ENCODE data around the gene MFAP3L. TPM values are rescaled to one million over a fixed set of nuclear protein-coding genes. Genes with fewer than 3 reads are reported as not detected.

The MFAP3L gene
- polyA plus RNA-seq, 2 donors = 0.24 to 0.31 TPM

- Histone ChIP-seq H3K4me3 (ENCODE audit: low read depth in 1 of 2, low read length in 2 of 2) (no peak overlapping the region), H3K9me3 (ENCODE audit: control insufficient read depth in 2 of 2, insufficient read depth in 1 of 2, low read depth in 1 of 2, low read length in 1 of 2) (no peaks in the 10 kb centered on the region), H3K36me3 (ENCODE audit: control insufficient read depth in 2 of 2, insufficient read depth in 2 of 2, low read length in 1 of 2) (no peaks in the 10 kb centered on the region), H3K27ac (ENCODE audit: low read depth in 2 of 2, low read length in 1 of 2) (no peak overlapping the region), H3K27me3 (ENCODE audit: control insufficient read depth in 1 of 2, insufficient read depth in 2 of 2, low read length in 2 of 2) (peaks cover 0 to 11% of the 10 kb centered on the region in 2 donors), H3K4me1 (ENCODE audit: control insufficient read depth in 2 of 2, insufficient read depth in 2 of 2, low read length in 1 of 2) (peaks cover 0 to 2% of the 10 kb centered on the region in 2 donors)
- 93 to 94% methylated on average over 1 of the region's 1 CpG for WGBS, 2 donors
These were observed 27.2 kb downstream of the MFAP3L start for GRCh38 chr4:169998981-169999380.

GRCh38 chr4:169996379-169997240 lies 29.6 kb downstream of the MFAP3L start:
- no peak overlapping the region for H3K27ac ChIP-seq (ENCODE audit: low read depth in 2 of 2, low read length in 1 of 2)
- H3K4me1 ChIP-seq (ENCODE audit: control insufficient read depth in 2 of 2, insufficient read depth in 2 of 2, low read length in 1 of 2) = peaks cover 0 to 2% of the 10 kb centered on the region in 2 donors
- peaks cover 0 to 7% of the 10 kb centered on the region in 2 donors for H3K27me3 ChIP-seq (ENCODE audit: control insufficient read depth in 1 of 2, insufficient read depth in 2 of 2, low read length in 2 of 2)
- 80 to 81% methylated on average over 10 of the region's 10 CpGs for WGBS, 2 donors
- H3K36me3 ChIP-seq (ENCODE audit: control insufficient read depth in 2 of 2, insufficient read depth in 2 of 2, low read length in 1 of 2) = no peaks in the 10 kb centered on the region
- no peak overlapping the region for H3K4me3 ChIP-seq (ENCODE audit: low read depth in 1 of 2, low read length in 2 of 2)
- H3K9me3 ChIP-seq (ENCODE audit: control insufficient read depth in 2 of 2, insufficient read depth in 1 of 2, low read depth in 1 of 2, low read length in 1 of 2) = peaks cover 0 to 3% of the 10 kb centered on the region in 2 donors

GRCh38 chr4:169993531-169993930 lies 32.7 kb downstream of the MFAP3L start:
- Histone ChIP-seq H3K27me3 (ENCODE audit: control insufficient read depth in 1 of 2, insufficient read depth in 2 of 2, low read length in 2 of 2) (peaks cover 0 to 7% of the 10 kb centered on the region in 2 donors), H3K9me3 (ENCODE audit: control insufficient read depth in 2 of 2, insufficient read depth in 1 of 2, low read depth in 1 of 2, low read length in 1 of 2) (peaks cover 0 to 3% of the 10 kb centered on the region in 2 donors), H3K27ac (ENCODE audit: low read depth in 2 of 2, low read length in 1 of 2) (no peak overlapping the region), H3K4me1 (ENCODE audit: control insufficient read depth in 2 of 2, insufficient read depth in 2 of 2, low read length in 1 of 2) (peaks cover 0 to 2% of the 10 kb centered on the region in 2 donors), H3K4me3 (ENCODE audit: low read depth in 1 of 2, low read length in 2 of 2) (no peak overlapping the region), H3K36me3 (ENCODE audit: control insufficient read depth in 2 of 2, insufficient read depth in 2 of 2, low read length in 1 of 2) (no peaks in the 10 kb centered on the region)
- 81 to 84% methylated on average over 9 of the region's 9 CpGs for WGBS, 2 donors

GRCh38 chr4:169988252-169988651 lies 37.9 kb downstream of the MFAP3L start:
- no peaks in the 10 kb centered on the region for H3K27me3 ChIP-seq (ENCODE audit: control insufficient read depth in 1 of 2, insufficient read depth in 2 of 2, low read length in 2 of 2)
- WGBS, 2 donors = 66 to 75% methylated on average over 6 of the region's 6 CpGs
- peaks cover 0 to 3% of the 10 kb centered on the region in 2 donors for H3K9me3 ChIP-seq (ENCODE audit: control insufficient read depth in 2 of 2, insufficient read depth in 1 of 2, low read depth in 1 of 2, low read length in 1 of 2)
- no peaks in the 10 kb centered on the region for H3K36me3 ChIP-seq (ENCODE audit: control insufficient read depth in 2 of 2, insufficient read depth in 2 of 2, low read length in 1 of 2)
- H3K27ac ChIP-seq (ENCODE audit: low read depth in 2 of 2, low read length in 1 of 2) = no peak overlapping the region
- H3K4me1 ChIP-seq (ENCODE audit: control insufficient read depth in 2 of 2, insufficient read depth in 2 of 2, low read length in 1 of 2) = no peaks in the 10 kb centered on the region
- no peak overlapping the region for H3K4me3 ChIP-seq (ENCODE audit: low read depth in 1 of 2, low read length in 2 of 2)

GRCh38 chr4:169987327-169988228 lies 38.6 kb downstream of the MFAP3L start:
- WGBS, 2 donors = 66 to 72% methylated on average over 6 of the region's 6 CpGs
- no peak overlapping the region for H3K27ac ChIP-seq (ENCODE audit: low read depth in 2 of 2, low read length in 1 of 2)
- no peaks in the 10 kb centered on the region for H3K4me1 ChIP-seq (ENCODE audit: control insufficient read depth in 2 of 2, insufficient read depth in 2 of 2, low read length in 1 of 2)
- H3K9me3 ChIP-seq (ENCODE audit: control insufficient read depth in 2 of 2, insufficient read depth in 1 of 2, low read depth in 1 of 2, low read length in 1 of 2) = peaks cover 0 to 3% of the 10 kb centered on the region in 2 donors
- H3K4me3 ChIP-seq (ENCODE audit: low read depth in 1 of 2, low read length in 2 of 2) = no peak overlapping the region
- H3K36me3 ChIP-seq (ENCODE audit: control insufficient read depth in 2 of 2, insufficient read depth in 2 of 2, low read length in 1 of 2) = no peaks in the 10 kb centered on the region
- no peaks in the 10 kb centered on the region for H3K27me3 ChIP-seq (ENCODE audit: control insufficient read depth in 1 of 2, insufficient read depth in 2 of 2, low read length in 2 of 2)

- Histone ChIP-seq H3K36me3 (ENCODE audit: control insufficient read depth in 2 of 2, insufficient read depth in 2 of 2, low read length in 1 of 2) (no peaks in the 10 kb centered on the region), H3K4me3 (ENCODE audit: low read depth in 1 of 2, low read length in 2 of 2) (no peak overlapping the region), H3K9me3 (ENCODE audit: control insufficient read depth in 2 of 2, insufficient read depth in 1 of 2, low read depth in 1 of 2, low read length in 1 of 2) (no peaks in the 10 kb centered on the region), H3K27ac (ENCODE audit: low read depth in 2 of 2, low read length in 1 of 2) (no peak overlapping the region), H3K27me3 (ENCODE audit: control insufficient read depth in 1 of 2, insufficient read depth in 2 of 2, low read length in 2 of 2) (no peaks in the 10 kb centered on the region), H3K4me1 (ENCODE audit: control insufficient read depth in 2 of 2, insufficient read depth in 2 of 2, low read length in 1 of 2) (no peaks in the 10 kb centered on the region)
- WGBS, 2 donors = 81 to 86% methylated on average over 2 of the region's 2 CpGs
These were observed 39.8 kb downstream of the MFAP3L start for GRCh38 chr4:169986369-169986768.

- 55 to 62% methylated on average over 2 of the region's 2 CpGs for WGBS, 2 donors
- Histone ChIP-seq H3K27me3 (ENCODE audit: control insufficient read depth in 1 of 2, insufficient read depth in 2 of 2, low read length in 2 of 2) (no peaks in the 10 kb centered on the region), H3K4me1 (ENCODE audit: control insufficient read depth in 2 of 2, insufficient read depth in 2 of 2, low read length in 1 of 2) (no peaks in the 10 kb centered on the region)
These were observed 40.3 kb downstream of the MFAP3L start for GRCh38 chr4:169985881-169986280.

GRCh38 chr4:169984745-169985144 lies 41.5 kb downstream of the MFAP3L start:
- H3K36me3 ChIP-seq (ENCODE audit: control insufficient read depth in 2 of 2, insufficient read depth in 2 of 2, low read length in 1 of 2) = no peaks in the 10 kb centered on the region
- 65 to 80% methylated on average over 4 of the region's 4 CpGs for WGBS, 2 donors

More at GRCh38 chr4:169985881-169986280, 40.3 kb downstream of the MFAP3L start:
- no peaks in the 10 kb centered on the region for H3K9me3 ChIP-seq (ENCODE audit: control insufficient read depth in 2 of 2, insufficient read depth in 1 of 2, low read depth in 1 of 2, low read length in 1 of 2)
- no peaks in the 10 kb centered on the region for H3K36me3 ChIP-seq (ENCODE audit: control insufficient read depth in 2 of 2, insufficient read depth in 2 of 2, low read length in 1 of 2)
- H3K27ac ChIP-seq (ENCODE audit: low read depth in 2 of 2, low read length in 1 of 2) = no peak overlapping the region
- no peak overlapping the region for H3K4me3 ChIP-seq (ENCODE audit: low read depth in 1 of 2, low read length in 2 of 2)

GRCh38 chr4:169984173-169984572 lies 42.0 kb downstream of the MFAP3L start:
- Histone ChIP-seq H3K27me3 (ENCODE audit: control insufficient read depth in 1 of 2, insufficient read depth in 2 of 2, low read length in 2 of 2) (no peaks in the 10 kb centered on the region), H3K9me3 (ENCODE audit: control insufficient read depth in 2 of 2, insufficient read depth in 1 of 2, low read depth in 1 of 2, low read length in 1 of 2) (no peaks in the 10 kb centered on the region), H3K36me3 (ENCODE audit: control insufficient read depth in 2 of 2, insufficient read depth in 2 of 2, low read length in 1 of 2) (no peaks in the 10 kb centered on the region), H3K27ac (ENCODE audit: low read depth in 2 of 2, low read length in 1 of 2) (no peak overlapping the region), H3K4me1 (ENCODE audit: control insufficient read depth in 2 of 2, insufficient read depth in 2 of 2, low read length in 1 of 2) (no peaks in the 10 kb centered on the region), H3K4me3 (ENCODE audit: low read depth in 1 of 2, low read length in 2 of 2) (no peak overlapping the region)
- 40 to 47% methylated on average over 3 of the region's 3 CpGs for WGBS, 2 donors

More at GRCh38 chr4:169984745-169985144, 41.5 kb downstream of the MFAP3L start:
- Histone ChIP-seq H3K4me1 (ENCODE audit: control insufficient read depth in 2 of 2, insufficient read depth in 2 of 2, low read length in 1 of 2) (no peaks in the 10 kb centered on the region), H3K27me3 (ENCODE audit: control insufficient read depth in 1 of 2, insufficient read depth in 2 of 2, low read length in 2 of 2) (no peaks in the 10 kb centered on the region), H3K9me3 (ENCODE audit: control insufficient read depth in 2 of 2, insufficient read depth in 1 of 2, low read depth in 1 of 2, low read length in 1 of 2) (no peaks in the 10 kb centered on the region), H3K27ac (ENCODE audit: low read depth in 2 of 2, low read length in 1 of 2) (no peak overlapping the region), H3K4me3 (ENCODE audit: low read depth in 1 of 2, low read length in 2 of 2) (no peak overlapping the region)
